Vagina (tissue), 2 donors: Measurements from ENCODE around the gene NUDT14. TPM values are rescaled to one million over a fixed set of nuclear protein-coding genes. Genes with fewer than 3 reads are reported as not detected.

Experiments
- DNase-seq, 2 donors: peaks; one replicate each; pipeline ENCODE4 v3.0.0-alpha.2; 2017; ENCODE audit errors: extremely low spot score in 2 of 2
- H3K27ac ChIP-seq: fragments of 200-600 bp; sonication (generic); one replicate; pipeline ENCODE4 v1.5.1; 2019
- H3K27me3 ChIP-seq: fragments of 200-600 bp; sonication (generic); one replicate; pipeline ENCODE4 v1.5.1; 2019
- H3K36me3 ChIP-seq, 2 donors: fragments of 200-600 bp; sonication (generic); one replicate each; pipeline ENCODE4 v1.5.1; 2017 to 2019
- H3K4me1 ChIP-seq: fragments of 200-600 bp; sonication (generic); one replicate; pipeline ENCODE4 v1.5.1; 2019
- H3K4me3 ChIP-seq, 2 donors: fragments of 200-600 bp; sonication (generic); 1 replicate in 1 of 2; 2 replicates in 1 of 2; pipeline ENCODE4 v1.5.1; 2016 to 2019
- H3K9me3 ChIP-seq: fragments of 200-600 bp; sonication (generic); one replicate; pipeline ENCODE4 v1.5.1; 2019
- POLR2A ChIP-seq, 2 donors: fragments of 450-650 bp; IDR thresholded peaks; one replicate each; pipeline ENCODE4 v1.6.1; 2017; ENCODE audit warnings: antibody characterized with exemption in 2 of 2, mild to moderate bottlenecking in 2 of 2, moderate library complexity in 2 of 2
- POLR2AphosphoS5 ChIP-seq, 2 donors: sonication (generic); formaldehyde crosslinking; IDR thresholded peaks; one replicate each; pipeline ENCODE4 v1.9.0; 2017; ENCODE audit warnings: antibody characterized with exemption in 2 of 2, mild to moderate bottlenecking in 2 of 2, low read depth in 1 of 2; ENCODE audit not compliant: insufficient read depth in 1 of 2
- intact Hi-C: fragments of 100-400 bp; cut with DNase I; formaldehyde crosslinking; loops from one replicate; pipeline ENCODE4 v1.15.1; 2023
- total RNA-seq: library from RNA; depleted of rRNA; stranded (reverse); fragments of >200 nt; gene quantifications from one replicate; pipeline ENCODE4 v1.2.3, GENCODE V29; 2016
- TF ChIP-seq, protein P1 (sequence below), 3 experiments: fragments of 450-650 bp in 2 of 3; fragments of 200-600 bp in 1 of 3; sonication (generic) in 1 of 3; IDR thresholded peaks; one replicate each; pipeline ENCODE4 v1.5.1; 2017 to 2019; ENCODE audit warnings: antibody characterized with exemption in 3 of 3, mild to moderate bottlenecking in 2 of 3, moderate library complexity in 2 of 3

NUDT14 gene
- total RNA-seq, 1 donor from 2014 or later: 11.0 TPM

DNA sequence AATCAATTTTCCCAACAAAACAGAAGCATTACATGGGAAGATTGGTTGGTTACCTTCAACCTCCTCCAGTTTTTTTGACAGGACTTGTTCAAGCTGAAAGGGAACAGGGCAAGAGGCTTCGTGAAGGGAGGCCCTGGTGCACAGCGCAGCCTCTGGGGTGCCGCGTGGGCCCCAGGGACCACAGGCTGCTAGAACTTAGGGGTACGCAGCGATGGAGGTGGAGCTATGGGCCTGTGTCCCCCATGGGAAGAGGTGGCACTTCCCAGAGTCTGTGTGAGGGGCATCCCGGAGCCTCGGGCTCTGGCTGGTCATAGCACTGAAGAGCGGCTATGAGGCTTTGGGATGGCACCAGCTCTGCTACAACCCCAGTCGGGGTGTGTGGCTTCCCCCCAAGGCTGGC, 45.1 kb upstream of the NUDT14 start:
- peaks cover 0 to 39% of the 10 kb centered on the region in 2 donors for H3K36me3 ChIP-seq
- DNase-seq: no peak
- no peak for TF ChIP-seq POLR2A (IDR thresholded peaks at IDR 0.05)
- intact Hi-C loops: no loop called here
- no peak overlapping the region for H3K4me3 ChIP-seq
- H3K4me1 ChIP-seq: no peaks in the 10 kb centered on the region
- H3K27ac ChIP-seq: no peak overlapping the region
- H3K9me3 ChIP-seq: no peaks in the 10 kb centered on the region
- H3K27me3 ChIP-seq: no peaks in the 10 kb centered on the region

GRCh38 chr14:105224845-105225570, 43.9 kb upstream of the NUDT14 start:
- Histone ChIP-seq H3K27ac (no peak overlapping the region), H3K4me1 (no peaks in the 10 kb centered on the region), H3K9me3 (no peaks in the 10 kb centered on the region), H3K4me3 (no peak overlapping the region), H3K36me3 (peaks cover 0 to 48% of the 10 kb centered on the region in 2 donors), H3K27me3 (no peaks in the 10 kb centered on the region)
- no peak for DNase-seq
- TF ChIP-seq POLR2AphosphoS5 (IDR thresholded peaks at IDR 0.05; ENCODE audit: insufficient read depth in 1 of 2, low read depth in 1 of 2): no peak
- TF ChIP-seq, protein P1, sequence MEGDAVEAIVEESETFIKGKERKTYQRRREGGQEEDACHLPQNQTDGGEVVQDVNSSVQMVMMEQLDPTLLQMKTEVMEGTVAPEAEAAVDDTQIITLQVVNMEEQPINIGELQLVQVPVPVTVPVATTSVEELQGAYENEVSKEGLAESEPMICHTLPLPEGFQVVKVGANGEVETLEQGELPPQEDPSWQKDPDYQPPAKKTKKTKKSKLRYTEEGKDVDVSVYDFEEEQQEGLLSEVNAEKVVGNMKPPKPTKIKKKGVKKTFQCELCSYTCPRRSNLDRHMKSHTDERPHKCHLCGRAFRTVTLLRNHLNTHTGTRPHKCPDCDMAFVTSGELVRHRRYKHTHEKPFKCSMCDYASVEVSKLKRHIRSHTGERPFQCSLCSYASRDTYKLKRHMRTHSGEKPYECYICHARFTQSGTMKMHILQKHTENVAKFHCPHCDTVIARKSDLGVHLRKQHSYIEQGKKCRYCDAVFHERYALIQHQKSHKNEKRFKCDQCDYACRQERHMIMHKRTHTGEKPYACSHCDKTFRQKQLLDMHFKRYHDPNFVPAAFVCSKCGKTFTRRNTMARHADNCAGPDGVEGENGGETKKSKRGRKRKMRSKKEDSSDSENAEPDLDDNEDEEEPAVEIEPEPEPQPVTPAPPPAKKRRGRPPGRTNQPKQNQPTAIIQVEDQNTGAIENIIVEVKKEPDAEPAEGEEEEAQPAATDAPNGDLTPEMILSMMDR (IDR thresholded peaks at IDR 0.05): no peak
- TF ChIP-seq POLR2A (IDR thresholded peaks at IDR 0.05): no peak
- intact Hi-C loops: no loop called here

- Histone ChIP-seq H3K27me3 (no peaks in the 10 kb centered on the region), H3K4me3 (no peak overlapping the region), H3K27ac (no peak overlapping the region), H3K36me3 (peaks cover 0 to 57% of the 10 kb centered on the region in 2 donors), H3K4me1 (no peaks in the 10 kb centered on the region), H3K9me3 (no peaks in the 10 kb centered on the region)
- no peak for DNase-seq
- intact Hi-C loops: no loop called here
- TF ChIP-seq, protein P1 (IDR thresholded peaks at IDR 0.05): no peak
- TF ChIP-seq POLR2AphosphoS5 (IDR thresholded peaks at IDR 0.05; ENCODE audit: insufficient read depth in 1 of 2, low read depth in 1 of 2) (no peak), POLR2A (IDR thresholded peaks at IDR 0.05) (no peak)
Measured at GRCh38 chr14:105223770-105224544, 42.8 kb upstream of the NUDT14 start.

DNA sequence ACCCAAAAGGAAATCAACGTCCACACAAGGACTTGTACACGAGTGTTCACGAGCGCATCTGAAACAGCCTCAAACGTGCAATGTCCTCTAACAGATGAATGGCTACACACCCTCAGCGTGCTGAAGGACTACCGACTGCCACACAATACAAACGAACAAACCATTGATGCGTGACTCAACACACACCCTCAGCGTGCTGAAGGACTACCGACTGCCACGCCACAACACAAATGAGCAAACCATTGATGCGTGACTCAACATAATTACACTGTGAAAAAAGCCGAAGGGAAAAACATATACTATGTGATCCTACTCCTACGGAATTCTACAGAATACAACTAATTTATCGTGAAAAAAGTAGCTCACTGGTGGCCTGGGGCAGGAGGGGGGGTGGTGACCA, 42.1 kb upstream of the NUDT14 start:
- intact Hi-C loops: no loop called here
- DNase-seq: no peak
- Histone ChIP-seq H3K36me3 (peaks cover 0 to 64% of the 10 kb centered on the region in 2 donors), H3K9me3 (no peaks in the 10 kb centered on the region), H3K4me1 (no peaks in the 10 kb centered on the region), H3K27ac (no peak overlapping the region), H3K27me3 (no peaks in the 10 kb centered on the region), H3K4me3 (no peak overlapping the region)
- TF ChIP-seq POLR2A (IDR thresholded peaks at IDR 0.05): no peak
- TF ChIP-seq POLR2AphosphoS5 (IDR thresholded peaks at IDR 0.05; ENCODE audit: insufficient read depth in 1 of 2, low read depth in 1 of 2): no peak
- TF ChIP-seq, protein P1 (IDR thresholded peaks at IDR 0.05): no peak

DNA sequence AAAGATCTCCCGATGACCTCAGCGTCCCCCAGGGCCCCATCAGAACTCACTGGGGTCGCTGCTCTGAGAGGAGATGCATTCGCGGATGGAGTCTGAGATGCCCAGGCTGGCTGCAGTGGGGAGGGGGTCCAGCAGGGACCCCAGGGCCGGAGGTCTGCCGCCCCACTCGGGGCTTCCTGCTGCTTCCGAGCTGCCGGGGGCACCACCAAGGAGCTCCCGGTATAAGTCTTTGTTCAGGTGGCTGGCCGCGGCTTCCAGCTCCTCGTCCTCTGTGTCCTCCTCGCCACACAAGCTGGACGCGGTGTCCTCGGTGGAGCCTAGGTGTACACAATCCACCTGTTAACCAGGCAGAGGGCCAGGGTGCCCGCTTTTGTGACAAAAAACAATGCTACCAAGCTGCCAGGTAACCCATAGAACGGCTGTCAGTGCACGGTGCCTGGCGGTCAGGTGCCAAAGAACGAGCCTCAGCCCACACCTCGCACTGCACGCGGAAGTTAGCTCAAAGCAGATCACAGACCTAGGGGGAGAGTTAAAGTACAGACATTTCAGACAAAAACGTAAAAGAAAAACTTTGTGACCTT, 40.6 kb upstream of the NUDT14 start:
- Histone ChIP-seq H3K4me3 (no peak overlapping the region), H3K27ac (no peak overlapping the region), H3K36me3 (peaks cover 0 to 74% of the 10 kb centered on the region in 2 donors), H3K27me3 (no peaks in the 10 kb centered on the region), H3K9me3 (no peaks in the 10 kb centered on the region), H3K4me1 (no peaks in the 10 kb centered on the region)
- intact Hi-C loops: no loop called here
- no peak for DNase-seq
- TF ChIP-seq POLR2AphosphoS5 (IDR thresholded peaks at IDR 0.05; ENCODE audit: insufficient read depth in 1 of 2, low read depth in 1 of 2): no peak
- no peak for TF ChIP-seq POLR2A (IDR thresholded peaks at IDR 0.05)
- TF ChIP-seq, protein P1 (IDR thresholded peaks at IDR 0.05): no peak
